IMR-90 (cell line): ENCODE data around the gene GHR.

ENCODE experiments used
- CHD1 ChIP-seq: IDR thresholded peaks from 2 replicates; pipeline ENCODE4 v1.6.1; 2012; ENCODE audit warnings: low read depth, low read length, improper control_type of control experiment
- MAFK ChIP-seq: IDR thresholded peaks from 2 replicates; pipeline ENCODE4 v1.6.1; 2012; ENCODE audit warnings: low read depth, low read length, improper control_type of control experiment
- NFE2L2 ChIP-seq: fragments of 150-350 bp; IDR thresholded peaks from 2 replicates; pipeline ENCODE4 v1.6.1; 2016; ENCODE audit warnings: low read depth, mild to moderate bottlenecking, low read length
- POLR2A ChIP-seq: IDR thresholded peaks from 2 replicates; pipeline ENCODE4 v1.6.1; 2012; ENCODE audit warnings: mild to moderate bottlenecking, low read depth, low read length
- TF ChIP-seq, protein P1 (sequence below): conservative IDR thresholded peaks from 2 replicates; pipeline ENCODE4 v1.5.1; 2012; ENCODE audit warnings: mild to moderate bottlenecking, low read depth, low read length, improper control_type of control experiment

DNA sequence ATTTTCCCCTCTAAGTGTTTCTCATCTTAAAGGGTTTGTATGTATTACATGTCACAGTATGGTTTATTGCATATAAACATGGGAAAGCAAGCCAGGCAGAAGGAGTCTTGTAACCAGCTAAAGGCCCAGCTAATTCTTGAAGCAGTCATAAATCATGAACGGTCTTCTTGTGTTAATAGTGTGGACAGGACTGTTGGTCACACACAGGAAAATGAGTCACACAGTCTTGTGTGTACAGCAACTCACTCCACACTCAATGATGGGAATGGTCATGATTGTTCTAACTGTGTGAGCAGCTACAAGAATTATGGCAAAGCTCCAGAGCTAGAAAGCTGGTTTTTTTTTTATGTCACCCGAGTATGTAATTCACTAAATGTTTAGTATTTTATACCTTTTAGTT, 123.9 kb downstream of the GHR start:
- TF ChIP-seq, protein P1, sequence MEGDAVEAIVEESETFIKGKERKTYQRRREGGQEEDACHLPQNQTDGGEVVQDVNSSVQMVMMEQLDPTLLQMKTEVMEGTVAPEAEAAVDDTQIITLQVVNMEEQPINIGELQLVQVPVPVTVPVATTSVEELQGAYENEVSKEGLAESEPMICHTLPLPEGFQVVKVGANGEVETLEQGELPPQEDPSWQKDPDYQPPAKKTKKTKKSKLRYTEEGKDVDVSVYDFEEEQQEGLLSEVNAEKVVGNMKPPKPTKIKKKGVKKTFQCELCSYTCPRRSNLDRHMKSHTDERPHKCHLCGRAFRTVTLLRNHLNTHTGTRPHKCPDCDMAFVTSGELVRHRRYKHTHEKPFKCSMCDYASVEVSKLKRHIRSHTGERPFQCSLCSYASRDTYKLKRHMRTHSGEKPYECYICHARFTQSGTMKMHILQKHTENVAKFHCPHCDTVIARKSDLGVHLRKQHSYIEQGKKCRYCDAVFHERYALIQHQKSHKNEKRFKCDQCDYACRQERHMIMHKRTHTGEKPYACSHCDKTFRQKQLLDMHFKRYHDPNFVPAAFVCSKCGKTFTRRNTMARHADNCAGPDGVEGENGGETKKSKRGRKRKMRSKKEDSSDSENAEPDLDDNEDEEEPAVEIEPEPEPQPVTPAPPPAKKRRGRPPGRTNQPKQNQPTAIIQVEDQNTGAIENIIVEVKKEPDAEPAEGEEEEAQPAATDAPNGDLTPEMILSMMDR, result no peak
- no peak for TF ChIP-seq MAFK
- no peak for TF ChIP-seq POLR2A
- TF ChIP-seq NFE2L2, result no peak
- TF ChIP-seq CHD1, result no peak
